Astrocyte (in vitro differentiated cells and primary cell): ENCODE data around the gene CDKAL1. TPM values are rescaled to one million over a fixed set of nuclear protein-coding genes. Genes with fewer than 3 reads are reported as not detected.
A peak's percentile ranks its signal among the peaks of the same experiment; 100 is the strongest.

Experiments
- DNase-seq: peaks from one replicate; pipeline ENCODE4 v3.0.0-alpha.2; 2010; ENCODE audit warnings: low read depth
- FAIRE-seq: peaks from 2 replicates; lab custom pipeline; 2011; peaks lifted over from hg19 to GRCh38; lab: Jason Lieb, UNC
- H2AFZ ChIP-seq: 2 replicates; pipeline ENCODE4 v1.6.0; 2012; ENCODE audit warnings: low read depth, low read length, inconsistent platforms
- H3K27ac ChIP-seq: 2 replicates; pipeline ENCODE4 v1.5.1; 2011; ENCODE audit warnings: low read depth, low read length, inconsistent platforms
- H3K27me3 ChIP-seq: 2 replicates; pipeline ENCODE4 v1.6.0; 2011; ENCODE audit warnings: low read length, inconsistent platforms; ENCODE audit not compliant: insufficient read depth
- H3K36me3 ChIP-seq: 2 replicates; pipeline ENCODE4 v1.5.1; 2011; ENCODE audit warnings: low read length, inconsistent platforms; ENCODE audit not compliant: insufficient read depth
- H3K4me1 ChIP-seq: 2 replicates; pipeline ENCODE4 v1.5.1; 2011; ENCODE audit warnings: low read length, inconsistent platforms; ENCODE audit not compliant: insufficient read depth
- H3K4me2 ChIP-seq: 2 replicates; pipeline ENCODE4 v1.6.0; 2012; ENCODE audit warnings: low read length, inconsistent platforms
- H3K4me3 ChIP-seq: 2 replicates; pipeline ENCODE4 v1.5.1; 2011; ENCODE audit warnings: low read depth, mild to moderate bottlenecking, low read length, inconsistent platforms; ENCODE audit not compliant: insufficient read depth
- H3K79me2 ChIP-seq: 2 replicates; pipeline ENCODE4 v1.6.0; 2012; ENCODE audit warnings: mild to moderate bottlenecking, low read length, inconsistent platforms; ENCODE audit not compliant: insufficient read depth
- H3K9ac ChIP-seq: 2 replicates; pipeline ENCODE4 v1.6.0; 2012; ENCODE audit warnings: mild to moderate bottlenecking, low read length, inconsistent platforms
- H3K9me3 ChIP-seq: 2 replicates; pipeline ENCODE4 v1.5.1; 2012; ENCODE audit warnings: low read depth, mild to moderate bottlenecking, low read length, inconsistent platforms; ENCODE audit not compliant: insufficient read depth
- H4K20me1 ChIP-seq: 2 replicates; pipeline ENCODE4 v1.6.0; 2012; ENCODE audit warnings: low read length, inconsistent platforms; ENCODE audit not compliant: insufficient read depth
- H3K27ac Mint-ChIP-seq: one replicate; pipeline ENCODE4 v1.8.0; 2021; ENCODE audit warnings: mild to moderate bottlenecking, mixed read lengths; ENCODE audit not compliant: unreplicated experiment
- H3K27me3 Mint-ChIP-seq: one replicate; pipeline ENCODE4 v1.8.0; 2021; ENCODE audit warnings: low read depth, mixed read lengths; ENCODE audit not compliant: unreplicated experiment
- H3K36me3 Mint-ChIP-seq: one replicate; pipeline ENCODE4 v1.8.0; 2021; ENCODE audit warnings: low read depth, mixed read lengths; ENCODE audit not compliant: unreplicated experiment
- H3K4me1 Mint-ChIP-seq: one replicate; pipeline ENCODE4 v1.8.0; 2021; ENCODE audit warnings: low read depth, mixed read lengths; ENCODE audit not compliant: unreplicated experiment
- H3K4me3 Mint-ChIP-seq: one replicate; pipeline ENCODE4 v1.8.0; 2021; ENCODE audit warnings: mild to moderate bottlenecking, moderate library complexity, mixed read lengths; ENCODE audit not compliant: unreplicated experiment
- H3K9me3 Mint-ChIP-seq: one replicate; pipeline ENCODE4 v1.8.0; 2021; ENCODE audit warnings: mild to moderate bottlenecking, mixed read lengths; ENCODE audit not compliant: unreplicated experiment
- CTCF ChIP-seq: IDR thresholded peaks from 2 replicates; pipeline ENCODE4 v1.5.1; 2011; ENCODE audit warnings: low read depth, mild to moderate bottlenecking, inconsistent platforms, low read length, moderate library complexity; ENCODE audit not compliant: insufficient read depth
- EZH2 ChIP-seq: IDR thresholded peaks from 2 replicates; pipeline ENCODE4 v1.6.1; 2012; ENCODE audit warnings: mild to moderate bottlenecking, low read length, inconsistent platforms; ENCODE audit not compliant: insufficient read depth
- total RNA-seq: library from RNA; stranded (reverse); gene quantifications from 2 replicates; pipeline ENCODE4 v1.2.1, GENCODE V29; 2021

The CDKAL1 gene
- total RNA-seq, 1 donor from 2014 or later = 13.7 TPM

GRCh38 chr6:20564269-20564668, 30.0 kb downstream of the CDKAL1 start:
- peaks cover 6% of the 10 kb centered on the region for H3K4me1 Mint-ChIP-seq
- no peak for TF ChIP-seq EZH2
- TF ChIP-seq CTCF = peak; percentile 47
- no peaks in the 10 kb centered on the region for H3K36me3 ChIP-seq
- DNase-seq = no peak
- no peaks in the 10 kb centered on the region for H3K27me3 ChIP-seq
- H2AFZ ChIP-seq = no peak overlapping the region
- no peak for FAIRE-seq
- no peaks in the 10 kb centered on the region for H3K9me3 ChIP-seq
- no peak overlapping the region for H3K27ac Mint-ChIP-seq
- H3K27ac ChIP-seq = no peak overlapping the region
- no peak overlapping the region for H3K4me3 Mint-ChIP-seq
- no peaks in the 10 kb centered on the region for H3K9me3 Mint-ChIP-seq
- no peak overlapping the region for H3K4me3 ChIP-seq
- peaks cover 4% of the 10 kb centered on the region for H3K4me1 ChIP-seq
- no peak overlapping the region for H3K9ac ChIP-seq
- H3K4me2 ChIP-seq = no peak overlapping the region
- H3K27me3 Mint-ChIP-seq = no peaks in the 10 kb centered on the region
- H4K20me1 ChIP-seq = no peaks in the 10 kb centered on the region
- H3K36me3 Mint-ChIP-seq = peaks cover 2% of the 10 kb centered on the region
- H3K79me2 ChIP-seq = no peaks in the 10 kb centered on the region

- H4K20me1 ChIP-seq = no peaks in the 10 kb centered on the region
- DNase-seq (no peak), FAIRE-seq (no peak)
- TF ChIP-seq CTCF (no peak), EZH2 (no peak)
- peaks cover 4% of the 10 kb centered on the region for H3K4me1 ChIP-seq
- Mint-ChIP-seq H3K4me1 (peaks cover 8% of the 10 kb centered on the region), H3K4me3 (no peak overlapping the region), H3K36me3 (peaks cover 2% of the 10 kb centered on the region), H3K27ac (no peak overlapping the region), H3K27me3 (no peaks in the 10 kb centered on the region), H3K9me3 (no peaks in the 10 kb centered on the region)
- H3K4me2 ChIP-seq = no peak overlapping the region
- no peak overlapping the region for H2AFZ ChIP-seq
- no peaks in the 10 kb centered on the region for H3K36me3 ChIP-seq
- H3K9me3 ChIP-seq = no peaks in the 10 kb centered on the region
- H3K27me3 ChIP-seq = no peaks in the 10 kb centered on the region
- H3K27ac ChIP-seq = no peak overlapping the region
- H3K4me3 ChIP-seq = no peak overlapping the region
- no peak overlapping the region for H3K9ac ChIP-seq
- H3K79me2 ChIP-seq = no peaks in the 10 kb centered on the region
Measured at GRCh38 chr6:20564777-20565176, 30.5 kb downstream of the CDKAL1 start.

- DNase-seq = no peak
- no peaks in the 10 kb centered on the region for H3K9me3 Mint-ChIP-seq
Measured at GRCh38 chr6:20565342-20565741, 31.1 kb downstream of the CDKAL1 start.

More at GRCh38 chr6:20565342-20565741, 31.1 kb downstream of the CDKAL1 start:
- Histone ChIP-seq H3K9ac (no peak overlapping the region), H4K20me1 (no peaks in the 10 kb centered on the region), H3K4me3 (no peak overlapping the region), H3K9me3 (no peaks in the 10 kb centered on the region), H3K27ac (no peak overlapping the region), H3K79me2 (no peaks in the 10 kb centered on the region), H3K27me3 (no peaks in the 10 kb centered on the region), H2AFZ (no peak overlapping the region), H3K4me1 (peaks cover 4% of the 10 kb centered on the region), H3K36me3 (no peaks in the 10 kb centered on the region), H3K4me2 (no peak overlapping the region)
- no peak overlapping the region for H3K27ac Mint-ChIP-seq
- TF ChIP-seq EZH2 (no peak), CTCF (no peak)
- FAIRE-seq = no peak
- H3K4me1 Mint-ChIP-seq = peaks cover 8% of the 10 kb centered on the region
- H3K4me3 Mint-ChIP-seq = no peak overlapping the region
- H3K27me3 Mint-ChIP-seq = no peaks in the 10 kb centered on the region
- H3K36me3 Mint-ChIP-seq = peaks cover 2% of the 10 kb centered on the region
